Measurements from ENCODE around the gene LZTS3.
"Not testable (repeated sequence)": the region's sequence is repeated elsewhere in the genome, so short reads cannot be mapped to it uniquely, and the experiment has no call there.

The LZTS3 gene

DNA sequence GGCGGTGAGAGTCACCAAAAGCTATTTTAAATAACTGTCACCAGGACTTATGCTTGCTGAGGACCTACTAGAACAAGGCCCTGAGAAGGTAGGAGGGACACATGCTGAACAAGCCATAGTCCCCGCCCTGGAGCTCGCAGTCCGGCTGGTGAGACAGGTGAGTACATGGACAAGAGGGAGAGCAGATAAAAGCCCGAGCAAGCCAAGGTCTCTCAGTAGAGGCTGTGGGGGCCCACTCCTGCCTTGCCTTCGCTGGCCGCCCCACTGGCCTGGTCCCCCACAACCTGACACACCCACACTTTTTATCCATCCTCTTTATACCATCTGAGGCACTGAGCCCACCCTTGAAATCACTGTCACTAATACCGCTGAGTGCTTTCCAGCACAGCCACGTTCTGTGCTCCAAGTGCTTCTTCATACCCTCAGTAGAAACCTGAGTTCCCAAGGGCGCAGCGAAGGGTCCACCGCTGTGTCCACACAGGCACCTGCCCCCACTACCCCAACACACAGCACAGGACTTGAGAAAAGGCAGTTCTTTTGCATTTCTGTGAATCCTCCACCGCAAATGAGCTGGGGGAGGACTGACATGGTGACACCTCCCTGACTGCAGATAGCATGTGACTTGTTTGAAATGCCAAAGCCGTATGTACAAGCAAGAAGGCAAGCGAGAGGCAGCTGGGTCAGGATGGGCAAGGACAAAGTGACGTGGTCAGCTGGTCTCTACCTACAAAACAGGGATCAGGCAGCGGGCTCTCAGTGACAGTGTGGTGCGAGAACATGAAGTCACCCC lies 19.1 kb upstream of the LZTS3 start:
- no peak for DNase-seq

GRCh38 chr20:3190681-3191111 lies 17.3 kb upstream of the LZTS3 start:
- no peak for DNase-seq

DNA sequence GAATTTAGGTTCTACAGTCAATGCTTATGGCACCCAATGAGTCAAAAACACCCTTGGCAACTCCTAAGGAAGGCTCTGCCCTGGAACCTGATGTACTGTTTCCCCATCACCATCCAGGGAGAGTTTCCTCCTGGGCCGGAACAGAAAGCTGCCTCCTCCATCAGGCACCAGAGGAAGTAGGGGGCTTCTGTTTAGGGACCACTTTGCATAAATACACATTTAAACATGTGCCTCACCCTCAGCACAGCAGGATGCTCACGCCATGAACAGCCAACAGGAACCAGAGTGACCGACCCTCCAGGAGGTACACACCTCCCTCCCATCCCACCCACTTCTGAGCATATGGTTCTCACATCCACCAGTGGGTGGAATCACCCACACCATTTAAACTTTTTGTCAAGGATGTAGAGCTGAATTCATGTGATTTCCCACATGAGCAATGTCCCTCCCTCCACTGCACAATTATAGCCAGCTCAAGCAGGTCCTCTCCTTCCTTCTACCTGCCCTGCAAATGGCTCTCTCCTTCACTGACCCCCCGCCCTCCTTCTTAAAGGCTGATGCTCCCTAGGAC lies 16.3 kb upstream of the LZTS3 start:
- DNase-seq = no peak

- DNase-seq = no peak
Observed at GRCh38 chr20:3188823-3189413, 15.6 kb upstream of the LZTS3 start.

GRCh38 chr20:3187861-3188260 lies 14.5 kb upstream of the LZTS3 start:
- DNase-seq = not testable (repeated sequence)

DNA sequence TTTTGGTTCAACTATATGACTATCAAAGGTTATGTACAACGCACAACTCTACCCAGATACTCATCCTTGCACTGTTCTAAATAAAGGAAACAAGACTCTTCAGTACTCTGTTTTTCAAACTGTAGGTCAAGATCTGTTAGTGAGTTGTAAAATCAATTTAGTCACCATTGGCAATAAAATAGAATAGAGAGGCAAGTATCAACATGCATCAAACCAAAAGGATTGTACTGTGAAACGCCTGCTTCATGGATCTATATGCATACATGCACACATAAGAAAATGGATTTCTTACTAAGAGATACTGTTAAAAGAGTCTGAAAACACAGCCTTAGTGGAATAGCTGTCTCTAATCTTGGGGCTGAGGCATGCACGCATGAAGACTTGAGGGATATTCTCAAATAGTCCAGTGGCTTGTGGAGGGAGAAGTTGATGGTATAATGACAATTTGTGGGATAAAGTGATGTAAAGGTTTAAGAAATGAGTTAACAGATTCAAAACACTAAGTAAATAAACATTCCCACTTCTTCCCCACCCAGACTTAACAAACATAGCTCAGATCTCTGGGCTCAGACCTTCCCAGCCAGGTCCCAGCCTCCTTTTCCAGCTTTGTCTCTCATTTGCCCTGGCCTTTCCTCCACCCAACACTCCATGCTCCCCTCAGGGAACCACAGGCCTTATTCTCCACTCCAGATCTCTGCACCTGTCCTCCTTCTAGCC lies 10.7 kb upstream of the LZTS3 start:
- DNase-seq = no peak

DNA sequence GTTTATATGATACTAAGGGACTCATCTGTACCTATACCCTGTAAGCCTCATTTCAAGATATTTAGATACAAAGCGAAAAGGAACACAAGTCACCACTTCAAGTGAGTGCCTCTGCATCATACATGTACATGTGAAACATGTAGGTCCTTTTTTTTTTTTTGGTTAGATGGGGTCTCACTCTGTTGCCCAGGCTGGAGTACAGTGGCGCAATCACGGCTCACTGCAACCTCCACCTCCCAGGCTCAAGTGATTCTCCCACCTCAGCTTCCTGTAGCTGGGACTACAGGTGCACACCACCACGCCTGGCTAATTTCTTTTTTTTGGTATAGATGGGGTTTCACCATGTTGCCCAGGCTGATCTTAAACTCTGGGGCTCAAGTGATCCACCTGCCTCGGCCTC lies 9.1 kb upstream of the LZTS3 start:
- DNase-seq = not testable (repeated sequence)

DNA sequence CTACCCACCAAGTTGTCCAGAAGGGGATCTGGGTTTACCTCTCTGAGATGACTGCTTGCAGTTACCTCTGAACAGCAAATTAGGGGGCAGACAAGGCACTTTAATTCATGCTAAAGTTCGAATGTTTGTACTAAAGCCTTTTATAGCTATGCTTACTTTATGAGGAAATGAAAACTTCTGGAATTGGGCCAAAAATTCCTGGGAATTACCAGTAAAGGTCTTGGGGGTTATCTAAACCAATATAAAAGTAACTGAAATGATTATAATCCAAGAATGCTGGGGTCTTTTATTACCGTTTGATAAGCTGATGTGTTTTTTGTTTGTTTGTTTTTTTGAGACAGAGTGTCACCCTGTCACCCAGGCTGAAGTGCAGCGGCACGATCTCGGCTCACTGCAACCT lies 7.9 kb upstream of the LZTS3 start:
- DNase-seq = no peak

GRCh38 chr20:3180319-3180718 lies 7.0 kb upstream of the LZTS3 start:
- DNase-seq = no peak

GRCh38 chr20:3177746-3178485 lies 4.6 kb upstream of the LZTS3 start:
- no peak for DNase-seq

DNA sequence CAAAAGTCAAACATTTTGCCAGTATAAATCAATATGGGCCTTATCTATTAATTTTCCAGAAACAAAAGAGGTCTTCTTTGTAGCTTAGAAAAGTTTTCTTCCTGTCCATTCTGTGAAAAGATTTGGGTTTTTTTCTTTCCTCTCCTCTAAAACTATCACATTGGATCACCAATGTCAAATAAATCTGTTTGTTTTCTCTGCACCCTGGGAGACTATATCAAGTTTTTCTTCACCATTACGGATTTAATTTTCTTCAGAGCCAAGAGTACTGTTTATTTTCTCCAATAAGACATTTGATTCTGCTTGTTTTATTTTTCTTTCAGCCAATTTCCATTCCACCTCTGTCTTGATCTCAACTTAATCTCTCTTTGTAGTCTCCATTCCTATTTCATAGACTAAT lies 1.9 kb upstream of the LZTS3 start:
- DNase-seq = no peak

GRCh38 chr20:3174442-3175261 lies 1.3 kb upstream of the LZTS3 start:
- peak; percentile 27 for DNase-seq

GRCh38 chr20:3173610-3174441 lies 477 bp upstream of the LZTS3 start:
- peak; percentile 71 for DNase-seq

GRCh38 chr20:3172126-3172932 lies 1.0 kb downstream of the LZTS3 start:
- DNase-seq = no peak

DNA sequence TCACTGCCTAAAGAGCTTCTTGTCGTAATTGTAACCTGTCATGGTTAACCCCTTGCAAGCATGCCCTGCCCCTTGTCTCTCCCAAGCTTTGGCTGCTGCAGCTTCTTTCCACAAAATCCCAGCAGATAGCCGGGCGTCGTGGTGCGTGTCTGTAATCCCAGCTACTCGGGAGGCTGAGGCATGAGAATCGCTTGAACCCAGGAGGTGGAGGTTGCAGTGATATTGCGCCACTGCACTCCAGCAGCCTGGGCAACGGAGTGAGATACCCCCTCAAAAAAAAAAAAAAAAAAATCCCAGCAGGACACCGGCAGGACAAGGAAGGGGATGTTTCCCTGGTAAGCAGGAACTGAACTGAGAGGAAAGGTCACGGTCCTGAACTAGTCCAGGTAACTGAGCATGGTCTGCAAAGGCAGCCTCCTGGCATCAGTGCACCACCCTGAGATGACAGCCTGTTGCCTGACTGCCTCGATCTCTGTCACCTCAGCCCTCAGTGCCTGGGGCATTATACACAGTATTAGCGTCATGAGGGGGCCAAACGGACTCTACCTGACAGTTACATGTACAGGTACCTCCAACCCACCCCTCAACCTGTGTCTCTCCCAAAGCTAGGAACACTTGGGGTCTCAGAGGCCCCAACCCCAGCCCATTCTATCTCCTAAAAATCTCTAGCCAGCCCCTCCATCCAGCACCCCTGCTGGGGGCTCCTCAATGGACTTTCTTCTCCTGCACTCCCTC lies 1.8 kb downstream of the LZTS3 start:
- no peak for DNase-seq

GRCh38 chr20:3168829-3169590 lies 4.3 kb downstream of the LZTS3 start:
- no peak for DNase-seq

DNA sequence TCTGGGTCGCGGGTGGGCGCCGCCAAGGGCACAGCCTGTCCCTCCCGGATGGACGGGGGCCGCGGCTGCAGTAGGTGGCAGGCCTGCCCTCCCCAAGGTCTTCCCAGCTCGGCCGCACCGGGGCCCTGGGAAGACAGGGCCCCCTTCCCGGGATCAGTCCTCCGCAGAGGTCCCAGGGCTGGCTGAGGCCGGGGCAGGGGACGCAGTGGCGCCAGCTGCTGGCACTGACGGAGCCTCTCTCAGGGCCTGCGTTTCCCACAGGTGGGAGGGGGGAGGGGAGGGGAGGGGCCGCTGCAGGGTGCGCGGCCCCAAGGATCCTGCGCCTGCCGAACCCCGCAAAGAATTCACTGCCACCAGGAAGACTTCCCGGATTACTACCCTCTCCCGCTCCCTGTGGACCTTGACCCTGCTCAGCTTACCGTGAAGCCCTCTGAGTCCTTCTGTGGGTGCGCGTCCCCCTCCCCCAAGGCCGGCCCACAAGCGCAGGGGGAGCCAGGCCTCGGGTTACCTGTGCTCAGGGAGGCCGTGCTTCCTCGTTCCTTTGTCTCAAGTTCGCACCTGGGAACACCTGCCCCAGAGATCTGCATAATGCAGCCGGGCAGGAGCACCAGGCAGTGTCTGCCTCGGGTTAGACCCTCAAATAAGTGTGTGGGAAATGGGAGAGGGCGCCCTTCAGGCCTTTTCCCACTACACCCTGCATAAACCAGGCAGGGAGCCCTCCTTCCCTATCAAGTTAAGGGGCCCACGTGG lies 5.1 kb downstream of the LZTS3 start:
- DNase-seq = no peak

- DNase-seq = no peak
Observed at GRCh38 chr20:3167738-3168078, 5.6 kb downstream of the LZTS3 start.

Data from HCEC 1CT (cell line).